Stimulated activated CD8-positive, alpha-beta memory T cell treated with anti-CD3 and anti-CD28 coated beads, Interleukin-15, amount 100 ng/mL, for 1 hour (primary cell): ENCODE results near the gene C6orf47.

Source experiments
- DNase-seq: peaks from one replicate; pipeline ENCODE4 v3.0.0-alpha.2; 2020; ENCODE audit warnings: low read depth

The C6orf47 gene

DNA sequence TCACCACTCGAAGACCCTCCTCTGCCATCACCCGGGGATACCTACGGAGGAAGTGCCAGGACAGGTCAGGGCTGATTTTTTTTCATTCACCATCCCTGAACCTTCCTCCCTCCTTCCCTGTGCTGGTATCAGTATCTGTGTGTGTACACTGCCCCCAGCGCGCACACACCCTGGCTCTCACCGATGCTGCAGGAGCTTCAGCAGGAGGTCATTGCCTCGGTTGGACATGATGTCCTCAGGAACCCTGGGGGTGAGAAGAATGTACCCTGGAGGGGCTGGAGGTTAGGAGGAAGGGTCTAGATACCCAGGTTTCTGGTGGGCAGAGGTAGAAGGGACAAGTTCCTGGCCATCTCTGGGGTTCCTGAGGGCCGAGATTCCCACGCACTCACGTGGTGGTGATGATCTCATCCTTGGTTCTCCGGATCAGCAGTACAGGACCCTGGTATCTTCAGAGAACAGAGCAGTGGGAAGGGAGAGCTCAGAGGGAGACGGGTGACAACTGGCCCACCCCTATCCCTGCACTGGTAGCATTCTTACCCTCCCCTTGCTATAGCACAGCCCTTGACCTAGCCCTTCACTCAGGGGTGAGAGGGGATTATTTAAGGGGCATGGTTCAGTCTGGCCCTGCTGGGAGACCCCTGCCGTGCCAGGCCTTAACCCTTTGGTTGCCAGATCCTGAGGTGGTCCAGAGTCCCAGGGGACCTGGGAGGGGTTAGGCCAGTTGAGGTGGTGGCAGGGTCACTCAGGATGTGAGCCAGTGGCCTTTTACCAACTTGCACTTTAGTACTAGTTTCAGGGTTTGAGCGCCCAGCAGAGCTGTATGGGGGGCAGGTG lies 27.5 kb upstream of the C6orf47 start:
- DNase-seq: no peak

- DNase-seq: no peak
Measured at GRCh38 chr6:31687321-31687720, 26.7 kb upstream of the C6orf47 start.

GRCh38 chr6:31686483-31686882 lies 25.9 kb upstream of the C6orf47 start:
- no peak for DNase-seq

GRCh38 chr6:31683591-31683990 lies 23.0 kb upstream of the C6orf47 start:
- no peak for DNase-seq

- DNase-seq: no peak
Measured at GRCh38 chr6:31681135-31681671, 20.6 kb upstream of the C6orf47 start.

DNA sequence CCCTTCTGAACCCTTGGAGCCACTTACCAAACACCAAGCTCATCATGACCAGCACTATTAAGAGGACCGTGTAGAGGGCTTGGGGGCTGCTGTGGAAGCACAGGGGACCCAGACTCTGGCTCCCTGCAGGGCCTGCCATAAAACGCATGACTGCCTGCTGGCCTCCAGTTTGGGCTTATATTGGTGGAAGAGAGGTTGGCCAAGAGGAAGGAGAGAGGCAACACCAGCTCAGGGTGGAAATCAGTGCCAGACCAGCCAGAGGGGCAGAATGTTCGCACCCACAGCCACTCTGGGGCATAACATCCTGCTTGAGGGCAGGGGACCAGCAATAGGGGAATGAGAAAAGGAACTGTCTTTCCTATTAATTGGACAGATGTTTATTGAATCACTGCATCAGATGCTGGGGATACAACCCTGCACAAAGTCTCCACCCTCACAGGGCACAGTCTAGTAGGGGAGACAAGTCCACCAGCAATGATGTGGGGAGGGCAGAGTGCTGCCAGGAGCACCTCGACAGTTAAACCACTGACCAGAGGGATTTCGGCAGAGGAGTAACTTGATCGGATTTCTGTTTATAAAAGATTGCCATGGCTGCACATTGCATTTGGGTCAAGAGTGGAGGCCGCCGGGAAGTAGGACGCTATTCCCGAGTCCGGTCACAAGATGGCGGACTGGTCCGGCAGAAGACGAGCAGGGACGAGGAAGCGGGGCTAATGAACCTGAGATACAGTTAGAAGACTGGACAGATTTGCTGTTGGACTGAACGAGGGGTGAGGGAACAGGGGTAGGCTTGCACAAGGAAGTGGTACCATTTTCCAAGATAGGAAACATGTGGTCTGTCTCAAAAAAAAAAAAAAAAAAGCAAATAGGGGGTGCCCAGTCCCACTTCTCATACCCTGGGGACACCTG lies 19.9 kb upstream of the C6orf47 start, which contains the start of gene LY6G5C:
TSS of gene LY6G5C (minus strand) at position 842 of the 909 bp plus-strand sequence. CDS start at position 148, 694 bp downstream.
- DNase-seq: no peak

GRCh38 chr6:31677955-31678354 lies 17.4 kb upstream of the C6orf47 start:
- DNase-seq: no peak

DNA sequence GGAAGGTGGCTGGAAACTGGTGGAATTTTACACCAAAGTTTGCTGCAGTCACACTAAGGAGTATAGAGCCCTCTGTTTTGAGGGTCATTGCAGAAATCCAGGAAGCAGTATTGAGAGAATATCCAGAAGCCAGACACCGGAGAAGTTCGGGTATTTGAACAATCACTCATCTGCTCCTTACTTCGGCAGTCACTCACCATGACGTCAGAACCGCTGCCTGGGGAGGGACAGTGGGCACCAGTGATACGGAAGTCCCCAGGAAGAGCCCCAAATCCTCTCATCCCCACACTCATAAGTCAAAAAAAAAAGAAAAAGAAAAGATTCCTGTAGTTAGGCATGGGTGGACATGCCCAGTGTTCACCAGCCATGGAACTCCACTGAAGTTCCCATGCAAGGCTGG lies 16.3 kb upstream of the C6orf47 start:
- DNase-seq: no peak

- DNase-seq: no peak
Measured at GRCh38 chr6:31676322-31676903, 15.8 kb upstream of the C6orf47 start.

DNA sequence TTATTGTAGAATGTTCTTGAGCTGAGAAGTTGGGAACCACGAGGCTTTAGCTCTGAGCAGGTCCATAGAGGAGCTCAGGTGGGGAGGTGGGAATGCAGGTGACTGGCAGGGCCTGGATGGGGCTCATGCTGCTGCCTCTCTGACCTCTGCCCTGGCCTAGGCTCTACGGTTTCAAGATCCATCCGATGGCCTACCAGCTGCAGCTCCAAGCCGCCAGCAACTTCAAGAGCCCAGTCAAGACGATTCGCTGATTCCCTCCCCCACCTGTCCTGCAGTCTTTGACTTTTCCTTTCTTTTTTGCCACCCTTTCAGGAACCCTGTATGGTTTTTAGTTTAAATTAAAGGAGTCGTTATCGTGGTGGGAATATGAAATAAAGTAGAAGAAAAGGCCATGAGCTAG lies 9.1 kb upstream of the C6orf47 start, which contains the start of gene LY6G5B:
TSS of gene LY6G5B (plus strand) at position 301 of the 400 bp plus-strand sequence. CDS start 975 bp downstream, outside the sequence.
- no peak for DNase-seq

DNA sequence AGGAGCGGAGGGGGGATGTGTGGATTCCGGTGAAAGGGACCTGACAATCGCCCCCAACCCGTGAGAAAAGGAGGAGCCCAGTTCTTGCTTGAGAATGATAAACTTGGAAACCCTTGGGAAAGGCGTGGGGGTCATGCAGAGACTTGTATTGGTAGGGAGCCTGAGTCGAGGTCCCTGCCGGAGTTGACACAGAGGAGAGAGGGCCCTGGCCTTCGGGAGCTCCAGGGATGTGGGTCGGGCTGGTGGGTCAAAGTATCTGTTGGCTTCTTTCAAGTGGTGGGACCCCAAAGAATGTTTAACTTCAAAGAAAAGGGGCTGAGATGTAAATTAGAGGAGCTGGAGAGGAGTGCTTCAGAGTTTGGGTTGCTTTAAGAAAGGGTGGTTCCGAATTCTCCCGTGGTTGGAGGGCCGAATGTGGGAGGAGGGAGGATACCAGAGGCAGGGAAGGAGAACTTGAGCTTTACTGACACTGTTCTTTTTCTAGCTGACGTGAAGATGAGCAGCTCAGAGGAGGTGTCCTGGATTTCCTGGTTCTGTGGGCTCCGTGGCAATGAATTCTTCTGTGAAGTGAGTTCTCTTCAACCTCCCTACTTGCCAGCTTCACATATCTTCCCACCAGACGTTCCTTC lies 5.9 kb upstream of the C6orf47 start:
- DNase-seq: no peak

DNA sequence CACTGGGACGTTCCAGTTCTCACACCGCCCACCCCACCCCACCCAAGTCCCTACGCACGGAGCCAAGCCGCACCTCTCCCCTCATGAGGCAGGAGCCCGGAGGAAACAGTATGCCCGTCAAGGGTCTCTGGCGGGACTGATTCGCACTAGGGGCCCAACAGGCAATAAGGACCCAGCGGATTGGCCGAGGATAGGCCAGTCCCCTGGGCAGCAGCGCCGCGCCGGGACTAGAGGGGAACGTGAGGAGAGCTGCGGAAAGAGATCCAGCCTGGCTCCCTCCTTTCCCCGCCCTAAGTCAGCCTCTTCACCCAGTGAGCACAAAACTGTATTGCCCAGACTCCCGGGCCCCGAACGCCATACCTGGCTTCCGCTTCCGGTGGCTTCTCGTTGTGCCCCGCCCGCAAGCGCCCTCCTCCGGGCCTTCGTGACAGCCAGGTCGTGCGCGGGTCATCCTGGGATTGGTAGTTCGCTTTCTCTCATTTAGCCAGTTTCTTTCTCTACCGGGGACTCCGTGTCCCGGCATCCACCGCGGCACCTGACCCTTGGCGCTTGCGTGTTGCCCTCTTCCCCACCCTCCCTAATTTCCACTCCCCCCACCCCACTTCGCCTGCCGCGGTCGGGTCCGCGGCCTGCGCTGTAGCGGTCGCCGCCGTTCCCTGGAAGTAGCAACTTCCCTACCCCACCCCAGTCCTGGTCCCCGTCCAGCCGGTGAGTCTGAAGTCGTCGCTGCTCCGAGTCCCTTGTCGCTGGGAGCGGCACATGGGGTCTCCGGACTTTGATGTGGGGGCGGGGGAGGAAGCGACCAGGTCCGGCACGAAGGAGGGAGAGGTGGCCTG lies 5.1 kb upstream of the C6orf47 start, which contains the start of gene CSNK2B:
TSS of gene CSNK2B (plus strand) at position 580 of the 836 bp plus-strand sequence. CDS start 752 bp downstream, outside the sequence.
- peak; percentile 95 for DNase-seq

- DNase-seq: peak; percentile 80
Measured at GRCh38 chr6:31664790-31665500, 4.4 kb upstream of the C6orf47 start, which contains the start of gene GPANK1. Gene GPANK1 (minus strand): TSS chr6:31664997. CDS start chr6:31664478, 519 bp downstream.

- DNase-seq: no peak
Measured at GRCh38 chr6:31663961-31664789, 3.6 kb upstream of the C6orf47 start.

DNA sequence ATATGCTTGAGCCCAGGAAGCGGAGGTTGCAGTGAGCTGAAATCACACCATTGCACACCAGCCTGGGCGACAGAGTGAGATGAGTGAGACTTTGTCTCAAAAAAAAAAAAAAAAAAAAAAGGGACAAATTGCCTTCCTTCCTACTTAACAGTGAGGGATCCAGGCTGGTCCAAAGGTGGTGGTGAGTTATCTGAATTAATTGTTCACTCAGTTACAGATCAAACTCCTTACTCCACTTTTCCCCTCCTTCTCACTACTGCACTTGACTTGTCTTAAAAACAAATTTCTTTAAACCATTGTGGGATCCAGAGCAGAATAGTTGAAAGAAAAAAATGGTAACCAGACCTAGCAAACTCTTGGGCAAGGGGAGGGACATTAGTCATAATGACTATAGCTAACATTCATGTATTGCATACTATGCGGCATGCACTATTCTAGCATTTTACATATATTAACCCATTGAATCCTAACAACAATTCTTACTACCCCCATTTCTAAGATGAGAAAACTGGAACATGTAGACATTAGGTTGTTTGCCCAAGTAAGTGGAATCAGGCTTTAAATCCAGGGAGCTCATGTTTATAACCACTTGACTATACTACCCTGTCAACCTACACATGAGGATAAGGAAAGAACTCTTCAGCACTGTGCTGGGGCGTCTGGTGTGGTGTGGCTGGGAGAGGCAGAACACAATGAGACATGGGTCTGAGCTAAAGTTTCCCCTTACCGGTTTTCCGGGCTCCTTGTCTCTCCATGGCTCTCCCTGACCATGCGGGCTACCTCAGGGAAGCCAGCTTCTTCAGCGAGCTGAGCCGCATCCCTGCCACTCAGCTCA lies 2.8 kb upstream of the C6orf47 start:
- no peak for DNase-seq

DNA sequence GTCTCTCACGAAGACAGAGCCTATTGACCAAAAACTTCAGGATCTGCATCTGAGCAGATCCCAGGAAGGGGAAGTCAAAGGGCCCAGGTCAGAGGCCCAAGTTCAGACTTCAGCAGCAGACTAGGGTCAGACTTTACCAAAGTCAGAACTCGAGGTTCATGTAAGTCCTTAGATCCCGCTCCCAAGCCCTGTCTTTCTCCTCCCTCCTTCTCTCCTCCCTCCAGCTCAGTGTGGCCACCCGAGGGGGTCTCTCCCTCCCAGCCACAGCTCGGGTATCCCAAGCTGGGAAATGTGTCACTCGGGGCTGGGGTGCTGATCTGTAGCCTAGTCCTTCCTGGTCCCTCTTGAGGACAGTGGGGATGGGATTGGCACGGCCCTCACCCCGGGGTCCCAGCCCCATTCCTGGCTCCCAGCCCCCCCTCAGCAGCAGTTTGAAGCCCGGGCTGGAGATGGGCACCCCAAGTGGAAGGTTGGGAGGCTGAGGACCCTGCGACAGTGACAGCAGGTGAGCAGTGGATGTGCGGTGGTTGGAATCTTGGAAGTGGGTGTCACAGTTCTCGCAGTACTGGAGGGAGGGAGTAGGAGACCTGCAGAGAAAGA lies 1.6 kb upstream of the C6orf47 start:
- DNase-seq: no peak
